CD4-positive, alpha-beta T cell treated with Interferon gamma for 1 hour (primary cell): Measurements from ENCODE around the gene RASA4B.
"Not testable (repeated sequence)": the region's sequence is repeated elsewhere in the genome, so short reads cannot be mapped to it uniquely, and the experiment has no call there.

Experiments
- DNase-seq: peaks from one replicate; pipeline ENCODE4 v3.0.0-alpha.2; 2020

RASA4B gene

DNA sequence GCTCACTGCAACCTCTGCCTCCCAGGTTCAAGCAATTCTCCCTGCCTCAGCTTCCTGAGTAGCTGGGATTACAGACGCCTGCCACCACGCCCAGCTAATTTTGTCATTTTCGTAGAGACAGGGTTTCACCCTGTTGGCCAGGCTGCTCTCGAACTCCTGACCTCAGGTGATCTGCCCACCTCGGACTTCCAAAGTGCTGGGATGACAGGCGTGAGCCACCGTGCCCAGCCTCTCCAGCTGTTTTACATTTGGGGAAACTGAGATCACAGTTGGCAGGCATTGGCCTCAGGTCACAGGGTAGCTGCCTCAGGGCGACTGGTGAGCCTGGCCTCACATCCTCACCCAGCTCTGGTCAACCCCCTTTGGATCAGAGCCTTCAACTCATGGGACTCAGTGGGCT, 7.0 kb downstream of the RASA4B start:
- DNase-seq, result not testable (repeated sequence)

DNA sequence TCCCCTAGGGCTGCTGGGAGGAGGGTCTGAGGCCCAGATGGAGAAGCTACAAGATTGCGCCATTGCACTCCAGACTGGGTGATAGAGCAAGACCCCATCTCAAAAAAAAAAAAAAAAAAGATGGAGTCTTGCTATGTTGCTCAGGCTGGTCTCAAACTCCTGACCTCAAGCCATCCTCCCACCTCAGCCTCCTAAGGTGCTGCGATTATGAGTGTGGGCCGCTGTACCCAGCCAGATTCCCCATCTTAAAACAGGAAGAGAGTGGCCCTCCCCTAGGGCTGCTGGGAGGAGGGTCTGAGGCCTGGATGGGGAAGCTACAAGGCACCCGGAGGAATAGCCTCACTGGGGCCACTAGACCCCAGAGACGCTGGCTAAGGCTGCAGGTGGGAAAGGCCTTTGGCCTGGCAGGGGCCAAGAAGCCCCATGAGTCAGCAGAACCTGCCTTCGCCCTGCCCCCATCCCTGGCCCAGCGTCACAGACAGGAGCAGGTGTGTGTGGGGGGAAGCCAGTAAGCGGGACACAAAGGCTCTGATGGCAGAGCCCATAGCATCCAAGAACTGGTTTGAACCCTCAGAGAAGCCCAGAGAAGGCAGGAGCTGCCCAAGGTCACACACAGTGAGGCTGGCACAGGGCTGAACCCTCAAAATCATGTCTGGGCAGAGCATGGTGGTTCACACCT, 10.0 kb downstream of the RASA4B start:
- DNase-seq, result not testable (repeated sequence)

DNA sequence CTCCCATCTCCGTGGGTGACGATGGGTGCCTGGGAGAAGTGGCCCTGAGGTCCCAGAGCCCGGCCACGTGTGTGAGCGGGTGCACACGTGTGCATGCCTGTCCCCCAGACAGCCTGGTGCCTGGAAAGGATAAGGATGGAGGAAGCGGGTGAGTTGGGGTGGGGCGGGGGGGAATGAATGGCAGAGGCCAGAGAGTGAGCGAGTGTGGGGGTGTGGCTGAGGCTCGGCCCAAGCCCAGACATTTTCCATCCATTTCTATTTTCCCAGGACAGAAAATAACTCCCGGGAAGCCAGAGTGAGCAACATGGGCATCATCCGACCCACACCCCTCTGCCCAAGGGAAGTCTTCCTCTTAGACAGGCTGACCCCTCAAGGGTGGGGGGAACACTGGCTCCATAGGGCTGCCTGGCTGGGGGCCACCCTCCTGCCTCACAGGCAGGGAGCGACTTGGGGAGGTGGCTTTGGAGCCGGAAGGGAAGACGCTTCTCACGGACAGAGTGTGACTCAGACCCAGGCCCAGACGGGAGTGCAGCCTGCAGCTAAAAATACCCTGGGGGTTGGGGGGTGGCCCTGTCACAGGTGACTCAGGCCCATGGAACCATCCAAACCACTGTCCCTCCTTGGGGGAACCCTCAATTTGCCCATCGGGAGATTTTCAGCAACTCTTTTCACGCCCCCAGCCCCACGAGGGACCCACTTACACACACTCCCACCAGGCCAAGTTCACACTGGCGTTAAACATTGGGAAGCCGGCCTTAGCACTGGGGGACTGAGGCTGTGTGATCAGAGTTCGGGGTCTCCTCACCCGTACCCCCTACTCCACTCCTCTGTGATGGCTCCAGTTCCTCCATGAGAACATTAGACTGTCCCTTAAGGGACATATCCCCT, 12.0 kb downstream of the RASA4B start:
- DNase-seq, result not testable (repeated sequence)

DNA sequence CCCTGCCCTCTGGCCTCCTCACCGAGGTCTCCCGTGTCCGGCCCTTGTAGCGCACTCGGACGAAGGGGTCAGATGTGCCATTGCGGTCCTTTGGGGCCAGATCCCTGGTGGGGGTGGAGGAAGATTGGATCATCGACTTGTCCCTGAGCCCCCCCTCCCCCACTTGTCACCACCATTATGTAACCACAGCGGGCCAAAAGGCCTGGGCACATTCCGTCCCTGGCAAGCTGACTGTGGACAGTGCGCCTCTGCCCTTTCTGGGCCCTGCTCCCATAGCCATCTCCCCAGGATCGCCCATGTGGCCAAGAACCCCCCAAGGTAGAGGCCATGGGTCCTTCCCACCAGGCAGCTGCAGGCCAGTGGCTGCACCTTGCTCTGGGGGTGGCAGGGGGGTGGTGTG, 14.4 kb downstream of the RASA4B start:
- DNase-seq, result not testable (repeated sequence)

DNA sequence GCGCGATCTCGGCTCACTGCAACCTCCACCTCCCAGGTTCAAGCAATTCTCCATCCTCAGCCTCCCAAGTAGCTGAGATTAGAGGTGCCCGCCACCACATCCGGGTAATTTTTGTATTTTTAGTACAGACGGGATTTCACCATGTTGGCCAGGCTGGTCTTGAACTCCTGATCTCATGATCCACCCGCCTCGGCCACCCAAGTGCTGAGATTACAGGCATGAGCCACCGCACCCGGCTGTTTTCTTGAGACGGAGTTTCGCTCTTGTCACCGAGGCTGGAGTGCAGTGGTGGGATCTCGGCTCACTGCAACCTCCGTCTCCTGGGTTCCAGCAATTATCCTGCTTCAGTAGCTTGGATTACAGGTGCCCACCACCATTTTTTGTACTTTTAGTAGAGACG, 19.3 kb downstream of the RASA4B start:
- not testable (repeated sequence) for DNase-seq

DNA sequence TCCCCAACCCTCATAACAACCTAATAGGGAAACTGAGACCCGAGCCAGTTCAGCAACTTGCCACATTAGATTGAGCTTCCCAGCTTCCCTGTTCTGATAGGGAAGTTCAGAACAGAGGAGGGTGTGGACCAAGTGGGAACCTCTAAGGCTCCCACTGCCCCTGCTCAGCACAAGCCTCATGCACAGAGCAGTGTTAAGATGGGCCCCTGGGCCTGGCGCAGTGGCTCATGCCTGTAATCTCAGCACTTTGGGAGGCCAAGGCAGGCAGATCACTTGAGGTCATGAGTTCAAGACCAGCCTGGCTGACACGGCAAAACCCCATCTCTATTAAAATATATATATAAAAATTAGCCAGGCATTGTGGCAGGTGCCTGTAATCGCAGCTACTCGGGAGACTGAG, 20.3 kb downstream of the RASA4B start:
- DNase-seq, result not testable (repeated sequence)

DNA sequence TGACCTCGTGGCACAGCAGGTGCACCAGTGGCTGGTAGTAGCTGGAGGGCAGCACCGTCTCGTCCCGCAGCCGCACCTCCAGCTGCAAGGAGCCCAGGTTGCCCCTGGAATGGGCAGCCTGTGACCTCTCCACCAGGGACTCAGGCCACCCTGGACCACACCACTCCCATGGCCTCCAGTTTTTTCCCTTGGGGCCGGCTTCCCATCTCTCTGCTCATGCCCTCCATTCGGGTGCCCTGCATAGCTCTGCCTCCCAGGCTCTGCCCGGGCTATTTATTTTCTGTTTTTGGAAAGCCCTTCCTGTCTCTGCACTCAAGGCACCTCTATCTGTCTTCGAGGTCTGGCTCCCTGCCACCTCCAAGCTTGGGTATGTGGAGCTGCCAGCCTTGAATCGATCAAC, 20.7 kb downstream of the RASA4B start:
- DNase-seq, result not testable (repeated sequence)

DNA sequence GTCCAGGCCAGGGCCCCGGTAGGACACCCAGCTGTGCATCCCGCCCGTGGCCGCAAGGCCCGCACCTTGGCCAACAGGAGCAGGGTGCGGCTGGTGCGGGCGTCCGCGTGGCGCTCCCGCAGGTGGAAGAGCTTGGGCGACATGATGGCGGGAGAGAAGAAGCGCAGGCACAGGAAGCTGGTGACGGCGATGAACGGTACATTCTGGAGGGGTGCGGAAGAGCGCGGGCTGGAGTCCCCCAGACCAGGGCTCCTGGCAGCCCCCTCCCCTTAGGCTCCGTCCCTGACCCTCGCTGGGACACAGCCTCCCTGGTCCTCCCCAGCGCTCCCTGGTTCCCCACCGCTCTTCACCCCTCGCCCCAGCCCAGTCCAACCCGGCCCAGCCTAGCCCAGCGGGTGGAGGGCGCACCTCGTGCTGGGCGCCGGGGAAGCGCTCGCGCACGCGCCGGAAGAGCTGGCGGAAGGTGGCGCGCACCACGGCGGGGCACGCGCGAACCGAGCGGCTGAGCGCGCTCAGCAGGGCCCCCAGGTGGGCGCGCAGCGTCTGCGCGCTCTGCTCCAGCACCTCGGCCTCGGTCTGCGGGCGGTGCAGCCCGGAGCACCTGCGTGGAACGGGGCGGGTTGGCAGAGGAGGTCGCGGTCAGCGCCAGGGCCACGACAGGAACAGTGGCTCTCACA, 23.0 kb downstream of the RASA4B start:
- DNase-seq, result not testable (repeated sequence)

DNA sequence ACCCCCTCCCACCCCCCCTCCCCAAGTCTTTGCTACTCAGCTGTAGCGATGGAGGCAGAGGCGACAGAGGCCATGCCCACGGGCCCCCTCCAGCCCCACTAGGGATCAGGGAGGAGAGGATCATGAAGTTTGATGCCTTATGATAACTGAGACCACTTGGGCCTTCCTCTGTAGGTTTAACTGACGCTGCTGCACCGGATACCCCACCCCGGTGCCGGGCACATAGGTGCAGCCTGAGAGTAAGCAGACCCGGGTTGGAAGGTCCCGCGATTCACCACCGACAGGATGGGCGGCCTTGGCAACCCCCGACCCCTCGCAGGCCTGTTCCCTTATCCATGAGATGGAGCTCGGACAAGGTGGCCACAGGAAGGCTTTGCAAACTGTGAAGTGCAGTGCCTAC, 23.6 kb downstream of the RASA4B start:
- DNase-seq, result not testable (repeated sequence)

DNA sequence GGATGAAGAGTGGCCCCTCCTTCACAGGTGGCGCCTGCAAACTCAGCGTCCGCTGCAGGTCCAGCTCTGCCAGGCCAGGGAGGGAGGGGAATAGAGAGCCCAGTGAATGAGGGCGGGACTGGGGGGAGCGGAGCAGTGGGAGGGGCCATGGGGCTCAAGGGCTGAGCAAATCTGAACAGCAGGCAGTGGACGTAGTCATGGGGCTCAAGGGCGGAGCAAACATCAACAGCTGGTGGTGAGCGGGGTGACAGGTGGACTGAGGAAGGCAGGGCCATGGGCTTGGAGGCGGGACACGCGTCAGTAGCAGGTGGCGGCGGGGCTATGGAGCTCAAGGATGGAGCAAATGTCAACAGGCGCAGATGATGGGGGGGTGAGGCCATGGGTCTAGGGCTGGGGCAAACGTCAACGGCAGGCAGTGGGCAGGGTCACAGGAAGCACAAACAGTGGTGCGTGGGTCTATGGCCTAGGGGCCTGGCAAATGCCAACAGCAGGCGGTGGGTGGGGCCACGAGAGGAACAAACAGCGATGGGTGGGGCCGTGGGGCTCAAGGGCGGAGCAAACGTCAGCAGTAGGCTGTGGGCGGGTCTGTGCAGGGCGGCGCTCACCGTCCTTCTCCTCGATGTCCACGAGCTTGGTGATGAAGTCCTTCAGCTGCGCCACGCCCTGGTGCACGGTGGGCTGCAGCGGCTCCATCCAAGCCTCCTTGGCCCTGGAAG, 24.2 kb downstream of the RASA4B start:
- peak; percentile 32 for DNase-seq

DNA sequence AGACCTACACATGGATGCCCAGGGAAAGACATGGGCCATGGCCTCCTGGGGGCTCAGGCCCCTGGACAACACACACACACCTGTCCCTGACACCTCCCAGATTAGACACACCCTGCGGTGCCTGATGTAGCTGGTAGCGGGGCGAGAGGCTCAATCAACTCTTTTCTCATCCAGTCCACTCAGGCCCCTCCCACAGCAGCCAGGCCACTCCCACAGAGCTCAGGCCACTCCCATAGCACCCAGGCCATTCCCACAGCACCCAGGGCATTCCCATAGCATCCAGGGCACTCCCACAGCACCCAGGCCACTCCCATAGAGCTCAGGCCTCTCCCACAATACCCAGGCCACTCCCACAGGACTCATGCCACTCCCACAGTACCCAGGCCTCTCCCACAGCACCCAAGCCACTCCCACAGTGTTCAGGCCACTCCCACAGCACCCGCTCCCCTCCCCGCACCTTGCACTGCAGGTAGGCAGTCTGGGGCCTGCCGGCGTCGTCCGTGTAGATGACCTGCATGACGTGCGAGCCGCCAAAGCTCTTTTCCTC, 27.0 kb downstream of the RASA4B start:
- DNase-seq, result peak; percentile 50

DNA sequence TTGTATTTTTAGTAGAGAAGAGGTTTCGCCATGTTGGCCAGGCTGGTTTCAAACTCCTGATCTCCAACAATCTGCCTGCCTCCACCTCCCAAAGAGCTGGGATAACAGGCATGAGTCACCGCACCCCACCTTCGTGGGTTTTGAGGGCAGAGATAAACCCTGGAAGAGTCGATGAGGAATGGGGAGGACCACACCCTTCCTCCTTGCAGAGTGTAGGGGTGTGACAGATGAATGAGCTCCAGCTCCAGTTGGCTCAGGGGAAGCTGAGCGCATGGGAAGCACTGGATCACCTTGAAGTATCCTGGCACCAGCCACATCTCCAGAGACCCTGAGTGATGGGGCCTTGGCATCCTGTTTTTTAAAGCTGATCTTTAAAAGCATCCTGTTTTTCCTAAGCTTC, 33.3 kb downstream of the RASA4B start:
- not testable (repeated sequence) for DNase-seq

DNA sequence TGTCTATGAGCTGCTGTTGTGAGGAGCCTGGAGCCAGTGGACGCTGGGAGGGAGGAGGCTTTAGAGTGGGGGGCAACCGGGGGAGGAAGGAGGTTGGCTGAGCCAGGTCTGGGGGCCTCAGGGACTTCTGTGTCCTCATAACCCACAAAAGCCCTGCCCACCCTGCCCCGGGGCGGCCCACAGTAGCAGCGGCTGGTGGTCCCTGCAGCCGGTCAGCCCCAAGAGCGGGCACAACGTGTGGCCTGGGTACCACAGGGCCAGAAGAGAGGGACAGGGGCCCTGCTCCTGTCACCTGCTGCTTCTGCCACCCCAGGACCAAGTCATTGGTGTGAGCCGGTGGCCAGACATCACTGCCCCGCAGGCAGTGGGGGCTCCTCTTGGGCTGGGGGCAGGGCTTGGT, 35.6 kb downstream of the RASA4B start:
- not testable (repeated sequence) for DNase-seq

DNA sequence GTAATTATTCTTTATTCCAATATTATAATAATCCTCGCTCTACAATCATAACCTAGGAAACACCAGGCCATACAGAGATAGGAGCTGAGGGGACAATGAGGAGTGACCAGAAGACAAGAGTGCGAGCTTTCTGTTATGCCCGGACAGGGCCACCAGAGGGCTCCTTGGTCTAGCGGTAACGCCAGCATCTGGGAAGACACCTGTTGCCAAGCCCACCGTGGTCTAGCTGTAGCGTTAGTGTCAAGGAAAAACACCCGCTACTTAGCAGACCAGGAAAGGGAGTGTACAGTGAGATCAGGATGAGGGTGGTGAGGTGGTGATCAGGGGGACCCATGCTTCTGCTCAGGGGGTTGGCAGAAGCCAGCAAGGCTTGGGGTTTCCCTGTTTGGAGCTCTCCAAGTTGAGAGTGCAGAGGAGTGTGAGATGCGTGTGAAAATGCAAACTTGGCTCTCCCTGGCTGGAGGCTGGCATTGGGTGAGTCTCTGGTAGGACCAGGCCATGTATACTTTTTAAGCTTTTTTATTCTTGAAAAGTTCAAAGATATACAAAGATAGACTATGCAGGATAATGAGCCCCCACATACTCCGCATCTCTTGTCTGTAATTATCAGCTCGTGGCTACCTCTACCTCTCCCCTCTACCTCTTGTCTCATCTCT, 37.5 kb downstream of the RASA4B start:
- peak; percentile 35 for DNase-seq

DNA sequence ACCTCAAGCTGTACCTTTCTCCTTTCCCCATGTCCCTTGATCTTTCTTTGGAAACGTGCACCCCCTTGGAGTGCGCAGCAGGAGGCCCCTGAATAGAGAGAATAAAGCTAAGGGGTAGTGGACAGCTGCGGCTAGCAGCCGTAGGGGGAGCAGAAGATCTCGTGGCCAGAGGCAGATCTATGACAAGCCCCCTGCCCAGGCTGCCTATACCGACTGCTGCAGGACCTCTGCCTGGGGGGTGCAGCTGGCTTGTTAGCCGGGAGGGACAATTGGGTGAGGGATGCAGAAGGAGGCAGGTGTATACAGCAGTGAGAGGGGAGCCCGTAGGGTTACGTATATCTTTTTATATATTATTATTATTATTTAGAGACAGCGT, 38.4 kb downstream of the RASA4B start:
- not testable (repeated sequence) for DNase-seq

DNA sequence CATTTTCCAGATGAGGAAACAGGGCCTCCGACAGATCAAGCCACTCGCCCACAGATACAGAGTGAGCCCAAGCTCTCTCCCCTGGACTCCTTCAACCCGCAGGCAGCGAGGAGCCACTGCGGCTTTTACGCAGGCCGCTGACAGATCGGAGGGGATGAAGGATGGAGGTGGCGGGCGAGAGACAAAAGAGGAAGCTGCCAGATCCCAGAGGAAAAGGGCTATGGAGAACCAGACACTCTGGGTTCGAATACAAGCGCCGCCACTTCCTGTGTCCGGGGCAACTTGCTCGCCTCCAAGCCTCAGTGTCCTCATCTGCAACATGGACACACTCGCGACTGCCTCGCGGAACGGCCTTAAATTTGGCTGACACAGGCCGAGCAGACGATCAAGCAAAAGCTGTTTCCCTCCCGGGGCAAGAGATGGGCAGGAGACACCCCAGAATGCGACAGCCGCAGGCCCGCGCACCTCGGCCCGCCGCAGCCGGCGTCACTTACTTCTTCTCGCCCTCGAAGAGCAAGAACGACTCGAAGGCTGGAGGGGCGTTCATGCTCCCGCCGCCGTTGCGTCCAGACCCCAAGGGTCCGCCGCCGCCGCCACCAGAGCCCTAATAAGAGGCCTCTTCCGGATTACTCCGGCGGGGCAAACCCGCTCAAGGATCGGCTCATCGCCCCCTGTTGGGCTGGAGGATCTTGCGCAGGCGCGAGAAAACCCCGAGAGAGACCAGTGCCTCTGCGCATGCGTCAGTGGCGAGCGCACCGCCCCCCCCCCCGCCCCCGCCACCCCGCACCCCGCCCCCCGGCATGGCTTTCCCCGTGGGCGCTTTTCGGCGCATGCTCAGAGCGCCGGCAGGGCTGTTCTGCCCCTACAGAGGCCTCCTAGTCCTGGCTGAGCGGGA, 39.0 kb downstream of the RASA4B start, which contains the start of gene POLR2J:
TSS of gene POLR2J (minus strand) at position 609 of the 895 bp plus-strand sequence. CDS start at position 547, 62 bp downstream.
- peak; percentile 91 for DNase-seq

DNA sequence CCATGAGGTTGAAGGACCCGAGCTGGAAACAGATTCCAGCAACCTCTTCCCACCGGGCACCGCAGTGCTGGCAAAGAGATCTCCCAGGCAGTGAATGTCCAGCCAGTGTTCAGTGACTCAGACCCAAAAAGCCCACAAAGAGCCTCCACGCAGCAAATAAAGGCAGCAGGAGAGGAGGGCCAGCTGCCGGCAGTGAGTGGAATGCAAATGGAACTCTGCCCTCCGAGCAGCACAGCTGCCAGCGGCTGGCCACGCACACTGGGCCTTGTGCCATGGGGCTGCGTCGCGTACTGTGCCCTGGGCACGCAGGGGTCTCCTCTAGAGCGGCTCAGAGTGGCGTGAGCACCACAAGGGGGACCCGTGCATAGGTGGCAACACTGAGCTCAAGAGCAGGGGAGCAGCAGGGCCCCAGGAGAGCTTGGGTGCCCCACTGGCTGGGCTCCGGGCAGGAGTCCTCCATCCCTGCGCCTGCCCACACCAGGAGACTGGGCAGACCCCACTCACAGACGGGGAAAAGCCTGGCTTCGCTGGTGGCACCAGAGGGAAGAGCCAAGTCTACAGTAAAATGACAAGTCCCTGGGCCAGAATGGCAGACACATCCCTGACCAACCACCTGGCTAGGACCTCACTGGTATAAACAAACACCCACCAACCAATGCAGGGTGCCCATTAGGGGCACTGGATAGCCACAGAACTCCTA, 42.7 kb downstream of the RASA4B start:
- not testable (repeated sequence) for DNase-seq

DNA sequence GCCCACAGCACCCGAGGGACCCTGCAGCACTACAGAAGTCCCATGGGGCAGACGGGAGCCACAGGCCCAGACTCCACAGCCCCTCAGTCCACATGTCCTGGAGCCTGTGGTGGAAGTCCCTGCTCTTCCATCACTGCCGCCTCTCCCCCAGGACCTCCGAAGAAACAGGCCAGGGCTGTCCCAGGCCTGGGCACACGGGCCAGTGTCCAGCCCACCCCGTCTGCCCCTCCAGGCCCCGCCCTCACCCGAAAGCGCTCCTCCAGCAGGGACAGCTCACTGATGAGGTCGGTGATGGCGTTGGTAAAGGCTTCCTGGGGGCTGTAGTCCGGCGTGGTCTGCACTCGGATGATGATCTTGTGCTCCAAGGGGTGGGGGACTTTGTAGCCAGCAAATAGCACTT, 43.5 kb downstream of the RASA4B start:
- not testable (repeated sequence) for DNase-seq

DNA sequence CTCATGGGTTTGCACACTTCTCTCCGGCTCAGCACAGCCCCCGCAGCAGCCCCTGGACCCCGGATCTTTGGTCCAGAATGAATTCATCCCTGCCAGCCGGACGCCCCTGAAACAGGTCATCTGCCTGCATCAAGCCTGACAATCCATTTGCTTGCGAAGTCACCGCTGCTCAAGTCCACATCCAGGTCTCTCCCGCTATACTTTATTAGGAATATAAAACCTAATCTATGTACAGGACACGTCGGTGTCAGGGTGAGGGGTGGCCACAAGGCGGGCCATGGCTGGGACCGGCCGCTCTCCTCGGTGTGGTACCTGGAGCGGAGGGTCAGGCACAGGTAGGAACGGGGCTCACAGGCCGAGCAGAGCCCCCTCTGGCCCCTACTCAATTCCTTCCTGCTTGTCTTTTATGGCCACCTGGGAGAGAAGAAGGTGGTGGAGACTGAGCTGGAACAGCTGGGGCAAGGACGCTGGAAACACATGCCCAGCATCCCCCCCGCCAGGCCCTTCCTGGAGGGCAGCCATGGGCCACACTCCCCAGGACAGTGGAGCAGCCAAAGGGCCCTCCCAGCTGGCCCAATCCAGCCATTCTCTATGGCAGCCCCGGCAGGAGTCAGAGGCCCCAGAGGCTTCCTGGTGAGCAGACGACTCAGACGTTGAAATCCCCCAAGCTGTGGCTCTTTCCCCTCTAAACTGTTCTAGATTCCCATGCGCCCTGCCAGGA, 44.1 kb downstream of the RASA4B start:
- no peak for DNase-seq
